RCC 7860 (cell line): ENCODE measurements around the gene ABHD14A.

Experiments used
- DNase-seq: peaks from one replicate; pipeline ENCODE4 v3.0.0-alpha.2; 2015; ENCODE audit warnings: low spot score
- FAIRE-seq: peaks from 2 replicates; lab custom pipeline; 2012; peaks lifted over from hg19 to GRCh38; lab: Jason Lieb, UNC

The ABHD14A gene

GRCh38 chr3:52013802-52014598 is 39.1 kb downstream of the ABHD14A start:
- DNase-seq, result no peak
- no peak for FAIRE-seq

- FAIRE-seq, result no peak
Measured at GRCh38 chr3:52014613-52015012, 39.7 kb downstream of the ABHD14A start.

GRCh38 chr3:52015438-52016228 is 40.8 kb downstream of the ABHD14A start:
- no peak for DNase-seq

More at GRCh38 chr3:52014613-52015012, 39.7 kb downstream of the ABHD14A start:
- DNase-seq, result no peak

GRCh38 chr3:52017586-52017985 is 42.7 kb downstream of the ABHD14A start:
- FAIRE-seq (no peak), DNase-seq (no peak)

More at GRCh38 chr3:52015438-52016228, 40.8 kb downstream of the ABHD14A start:
- no peak for FAIRE-seq

- DNase-seq, result no peak
- no peak for FAIRE-seq
Measured at GRCh38 chr3:52018319-52019000, 43.6 kb downstream of the ABHD14A start.

- no peak for FAIRE-seq
- no peak for DNase-seq
Measured at GRCh38 chr3:52019352-52020080, 44.7 kb downstream of the ABHD14A start.

DNA sequence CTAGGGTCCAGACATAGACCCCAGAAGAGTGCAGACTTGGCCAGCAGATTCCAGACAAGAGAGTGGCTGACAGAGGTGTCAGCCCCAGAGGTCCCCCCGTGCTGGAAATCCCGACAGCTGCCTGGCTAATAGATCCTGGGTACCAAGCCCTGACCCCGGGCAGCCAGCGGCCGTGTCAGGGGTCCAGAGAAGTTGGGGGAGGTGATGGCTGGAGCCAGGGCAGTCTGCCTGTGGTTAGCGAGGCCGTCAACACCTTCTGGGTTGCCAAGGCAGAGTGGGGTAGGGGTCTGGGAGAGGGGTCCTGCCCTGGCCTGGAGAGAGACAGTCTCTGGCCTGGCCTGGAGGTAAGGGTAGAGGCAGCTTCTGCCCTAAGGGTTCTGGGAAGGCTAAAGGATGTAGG is 45.9 kb downstream of the ABHD14A start:
- FAIRE-seq, result no peak
- no peak for DNase-seq

DNA sequence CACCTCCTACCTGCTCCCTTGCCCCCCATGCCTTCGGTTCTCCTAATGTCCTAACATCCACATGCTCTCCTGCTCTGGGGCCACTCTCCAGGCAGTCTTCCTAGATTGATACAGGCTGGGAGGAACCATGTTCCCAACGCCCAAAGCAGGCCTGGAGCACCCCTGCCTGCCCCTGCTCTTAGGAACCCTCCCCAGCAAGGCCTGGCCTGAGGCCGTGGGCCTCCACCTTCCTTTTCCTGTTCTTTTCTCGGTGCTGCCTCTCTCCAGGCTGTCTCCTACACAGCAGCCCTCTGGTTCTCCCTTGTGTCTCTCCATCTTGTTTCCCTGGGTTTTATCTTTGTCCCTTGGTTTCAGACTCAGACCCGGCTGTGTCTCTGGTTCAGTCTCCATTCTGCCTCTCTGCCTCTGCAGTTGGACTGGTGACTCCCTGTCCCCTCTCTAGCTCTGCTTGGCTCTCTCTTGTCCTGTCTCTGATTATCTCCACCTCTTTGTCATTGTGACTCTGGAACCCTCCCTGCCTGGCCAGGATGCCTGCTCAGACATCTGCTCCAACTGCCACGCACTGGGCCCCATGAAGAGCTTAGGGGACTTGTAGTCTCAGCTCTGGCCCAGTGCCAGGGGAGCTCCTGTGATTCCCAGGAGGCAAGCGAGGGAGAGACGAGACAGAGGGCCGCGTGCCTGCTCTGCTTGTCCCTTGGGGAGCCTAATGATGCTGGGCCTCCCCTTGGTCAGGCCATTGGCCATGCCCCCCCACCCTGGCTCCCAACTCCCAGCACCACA is 46.8 kb downstream of the ABHD14A start:
- FAIRE-seq (no peak), DNase-seq (no peak)

- DNase-seq, result no peak
- FAIRE-seq, result no peak
Measured at GRCh38 chr3:52022323-52023100, 47.6 kb downstream of the ABHD14A start.

- FAIRE-seq (no peak), DNase-seq (no peak)
Measured at GRCh38 chr3:52023101-52023770, 48.4 kb downstream of the ABHD14A start.

- FAIRE-seq (no peak), DNase-seq (no peak)
Measured at GRCh38 chr3:52023860-52024764, 49.2 kb downstream of the ABHD14A start.

DNA sequence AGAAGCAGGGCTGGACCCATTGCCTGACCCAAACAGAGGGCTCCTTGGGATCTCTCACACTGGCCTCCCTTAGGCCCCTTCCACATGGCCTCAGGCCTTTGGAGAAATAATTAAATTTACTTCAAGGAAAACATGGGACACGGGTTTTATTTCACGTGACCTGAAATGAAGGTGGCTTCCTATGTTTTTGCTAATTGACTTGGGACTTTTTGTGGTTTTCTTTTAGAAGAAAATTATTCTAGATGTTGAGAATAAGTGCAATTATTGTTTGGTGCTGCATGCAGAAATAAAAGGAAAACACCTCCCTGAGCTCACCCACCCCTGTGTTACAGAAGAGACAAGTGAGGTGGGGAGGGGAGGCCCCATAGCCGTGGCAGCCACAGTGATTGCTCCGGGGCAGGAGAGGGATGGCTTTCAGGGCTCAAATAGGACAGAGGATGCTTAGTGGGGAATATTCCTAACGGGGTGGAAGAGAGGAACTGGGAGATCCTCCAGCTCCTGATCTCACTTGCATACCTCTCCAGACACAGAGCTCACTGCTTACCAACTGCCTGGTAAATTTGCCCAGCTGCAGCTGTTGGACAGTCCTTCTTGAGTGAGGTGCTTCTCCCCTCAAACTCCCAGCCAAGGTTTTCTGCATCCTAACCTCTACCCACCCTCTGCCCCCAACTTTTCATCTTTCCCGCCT is 50.0 kb downstream of the ABHD14A start:
- FAIRE-seq, result no peak
- no peak for DNase-seq

DNA sequence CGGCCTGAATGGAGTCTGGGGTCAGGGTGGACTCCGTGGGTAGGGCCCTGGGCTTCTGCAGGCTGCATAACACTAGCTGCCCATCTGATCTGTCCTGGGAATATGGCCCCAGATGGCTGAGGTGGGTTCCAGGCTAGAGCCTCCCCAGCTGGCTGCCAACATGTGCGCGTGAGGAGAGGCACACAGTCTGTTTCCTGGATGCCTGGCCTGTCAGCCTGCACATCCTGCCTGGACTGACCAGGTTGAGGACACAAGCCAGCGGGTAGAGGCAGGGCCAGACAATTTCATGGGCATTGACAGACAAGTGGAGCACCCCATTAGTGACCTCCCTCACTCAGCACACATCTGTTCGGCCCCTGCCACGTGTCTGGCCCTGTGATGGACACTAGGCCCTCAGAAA is 50.6 kb downstream of the ABHD14A start:
- no peak for DNase-seq
- no peak for FAIRE-seq

- DNase-seq (no peak), FAIRE-seq (no peak)
Measured at GRCh38 chr3:52026041-52026440, 51.2 kb downstream of the ABHD14A start.

- no peak for FAIRE-seq
- DNase-seq, result no peak
Measured at GRCh38 chr3:52028572-52028971, 53.7 kb downstream of the ABHD14A start.

GRCh38 chr3:52029053-52029452 is 54.2 kb downstream of the ABHD14A start:
- no peak for FAIRE-seq

DNA sequence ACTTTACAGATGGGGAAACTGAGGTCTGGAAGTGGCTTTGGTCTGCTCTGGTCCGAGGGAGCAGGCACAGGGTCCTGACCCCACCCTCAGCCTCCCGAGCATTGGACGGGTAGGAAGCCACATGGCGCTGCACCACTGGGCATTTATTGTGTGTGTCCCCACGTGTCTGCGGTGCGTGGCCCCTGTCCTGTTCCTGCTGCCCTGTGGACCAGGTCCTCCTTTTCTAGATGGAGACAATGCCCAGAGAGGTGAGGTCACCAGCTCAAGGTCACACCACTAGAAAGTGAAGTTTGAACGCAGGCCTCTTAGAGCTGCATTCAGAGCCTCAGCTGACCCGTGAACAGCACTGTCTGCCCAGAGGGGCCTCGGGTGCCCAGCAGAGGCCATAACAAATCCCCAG is 54.7 kb downstream of the ABHD14A start:
- DNase-seq (no peak), FAIRE-seq (no peak)

More at GRCh38 chr3:52029053-52029452, 54.2 kb downstream of the ABHD14A start:
- no peak for DNase-seq
